ENCODE results near the gene UAP1L1. TPM values are rescaled to one million over a fixed set of nuclear protein-coding genes. Genes with fewer than 3 reads are reported as not detected.

UAP1L1 gene
- total RNA-seq, 1 donor from 2014 or later, result 17.2 TPM

DNA sequence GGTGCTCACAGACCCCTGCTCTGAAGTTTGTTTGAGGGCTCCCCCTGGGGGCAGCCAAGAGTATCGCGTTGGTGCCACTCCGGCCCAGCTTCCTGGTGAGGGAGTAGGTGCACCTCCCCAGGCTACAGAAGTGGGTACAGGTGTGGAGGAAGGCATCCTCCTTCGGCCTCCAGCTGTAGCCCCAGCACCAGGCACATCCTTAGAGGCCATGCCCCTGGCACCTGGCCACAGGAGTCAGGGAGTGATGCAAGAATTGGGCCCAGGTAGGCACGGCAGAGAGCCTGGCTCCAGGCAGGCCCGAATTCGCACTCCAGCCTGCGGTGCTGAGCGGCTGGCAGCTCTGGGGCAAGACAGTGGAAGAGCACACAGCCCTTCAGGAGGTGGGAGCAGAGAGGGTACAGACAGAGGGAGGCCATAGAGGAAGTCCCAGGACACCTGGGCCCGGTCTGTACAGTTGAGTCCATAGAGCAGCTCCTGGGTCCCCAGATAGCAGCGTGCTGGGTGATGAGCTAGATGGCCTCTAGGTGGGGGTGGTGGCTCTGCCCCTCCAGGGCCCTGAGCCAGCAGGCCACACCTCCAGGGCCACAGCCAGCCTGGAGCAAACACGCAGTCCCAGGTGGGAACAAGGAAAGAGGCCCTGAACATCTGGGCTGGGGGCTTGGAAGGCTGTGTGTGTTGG is 9.3 kb upstream of the UAP1L1 start:
- H3K4me3 Mint-ChIP-seq, result peak overlapping the region; percentile 57
- no peaks in the 10 kb centered on the region for H3K36me3 Mint-ChIP-seq (ENCODE audit: low read depth)
- intact Hi-C loops (cut with micrococcal nuclease), result loop anchor here (1.0 to 5.0 kb wide), 2 partner anchors 22 to 41 kb away; partner anchors contain the start of genes ABCA2 and NPDC1
- peak overlapping the region; percentile 46 for H3K27ac Mint-ChIP-seq
- ChIA-PET CTCF (interaction anchor here (0.7 to 3.4 kb wide), 13 partner anchors 15 to 290 kb away, joined by 3 to 21 read pairs (median 3); partner anchors contain the start of gene NPDC1), POLR2A (interaction anchor here (0.5 to 5.3 kb wide), 13 partner anchors 16 to 340 kb away, joined by 3 to 40 read pairs (median 3); partner anchors contain the start of genes FUT7 and MAN1B1)
- peaks cover 18% of the 10 kb centered on the region for H3K4me1 Mint-ChIP-seq
- no peaks in the 10 kb centered on the region for H3K9me3 Mint-ChIP-seq
- ATAC-seq (ENCODE audit: low read depth) (peak; percentile 73), DNase-seq (peak; percentile 78)
- TF ChIP-seq, protein P1, sequence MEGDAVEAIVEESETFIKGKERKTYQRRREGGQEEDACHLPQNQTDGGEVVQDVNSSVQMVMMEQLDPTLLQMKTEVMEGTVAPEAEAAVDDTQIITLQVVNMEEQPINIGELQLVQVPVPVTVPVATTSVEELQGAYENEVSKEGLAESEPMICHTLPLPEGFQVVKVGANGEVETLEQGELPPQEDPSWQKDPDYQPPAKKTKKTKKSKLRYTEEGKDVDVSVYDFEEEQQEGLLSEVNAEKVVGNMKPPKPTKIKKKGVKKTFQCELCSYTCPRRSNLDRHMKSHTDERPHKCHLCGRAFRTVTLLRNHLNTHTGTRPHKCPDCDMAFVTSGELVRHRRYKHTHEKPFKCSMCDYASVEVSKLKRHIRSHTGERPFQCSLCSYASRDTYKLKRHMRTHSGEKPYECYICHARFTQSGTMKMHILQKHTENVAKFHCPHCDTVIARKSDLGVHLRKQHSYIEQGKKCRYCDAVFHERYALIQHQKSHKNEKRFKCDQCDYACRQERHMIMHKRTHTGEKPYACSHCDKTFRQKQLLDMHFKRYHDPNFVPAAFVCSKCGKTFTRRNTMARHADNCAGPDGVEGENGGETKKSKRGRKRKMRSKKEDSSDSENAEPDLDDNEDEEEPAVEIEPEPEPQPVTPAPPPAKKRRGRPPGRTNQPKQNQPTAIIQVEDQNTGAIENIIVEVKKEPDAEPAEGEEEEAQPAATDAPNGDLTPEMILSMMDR (IDR thresholded peaks at IDR 0.05), result peak; percentile 57
- H3K27me3 Mint-ChIP-seq, result peaks cover 6% of the 10 kb centered on the region

- peak overlapping the region; percentile 35 for H3K27ac Mint-ChIP-seq
- H3K4me3 Mint-ChIP-seq, result no peak overlapping the region
- H3K36me3 Mint-ChIP-seq (ENCODE audit: low read depth), result no peaks in the 10 kb centered on the region
- H3K9me3 Mint-ChIP-seq, result no peaks in the 10 kb centered on the region
- intact Hi-C loops (cut with micrococcal nuclease), result loop anchor here (5.0 kb wide), 1 partner anchor 42 kb away; the partner anchor contains the start of gene ABCA2
- ChIA-PET POLR2A (interaction anchor here (0.6 to 5.3 kb wide), 7 partner anchors 15 to 341 kb away, joined by 3 to 40 read pairs (median 4); partner anchors contain the start of genes MAN1B1 and TOR4A), CTCF (interaction anchor here (0.9 to 3.4 kb wide), 12 partner anchors 15 to 290 kb away, joined by 3 to 21 read pairs (median 5); partner anchors contain the start of gene NPDC1)
- peaks cover 18% of the 10 kb centered on the region for H3K4me1 Mint-ChIP-seq
- peaks cover 6% of the 10 kb centered on the region for H3K27me3 Mint-ChIP-seq
- TF ChIP-seq, protein P1 (IDR thresholded peaks at IDR 0.05), result no peak
- no peak for DNase-seq
- ATAC-seq (ENCODE audit: low read depth), result no peak
Observed at GRCh38 chr9:137068539-137069507, 8.5 kb upstream of the UAP1L1 start.

- ATAC-seq (ENCODE audit: low read depth), result no peak
- TF ChIP-seq, protein P1 (IDR thresholded peaks at IDR 0.05), result no peak
- ChIA-PET POLR2A (interaction anchor here (0.6 to 5.3 kb wide), 9 partner anchors 14 to 645 kb away, joined by 3 to 40 read pairs (median 4); partner anchors contain the start of genes FUT7, MAN1B1 and TOR4A), CTCF (interaction anchor here (1.1 to 3.1 kb wide), 4 partner anchors 17 to 226 kb away, joined by 3 to 17 read pairs (median 5); partner anchors contain the start of genes MAN1B1 and NPDC1)
- no peaks in the 10 kb centered on the region for H3K36me3 Mint-ChIP-seq (ENCODE audit: low read depth)
- DNase-seq, result no peak
- no peak overlapping the region for H3K4me3 Mint-ChIP-seq
- H3K27me3 Mint-ChIP-seq, result peaks cover 4% of the 10 kb centered on the region
- intact Hi-C loops (cut with micrococcal nuclease), result loop anchor here (1.0 to 5.0 kb wide), 3 partner anchors 14 to 45 kb away; partner anchors contain the start of genes ABCA2 and DPP7
- no peak overlapping the region for H3K27ac Mint-ChIP-seq
- H3K9me3 Mint-ChIP-seq, result no peaks in the 10 kb centered on the region
- peaks cover 17% of the 10 kb centered on the region for H3K4me1 Mint-ChIP-seq
Observed at GRCh38 chr9:137069508-137070091, 7.7 kb upstream of the UAP1L1 start.

DNA sequence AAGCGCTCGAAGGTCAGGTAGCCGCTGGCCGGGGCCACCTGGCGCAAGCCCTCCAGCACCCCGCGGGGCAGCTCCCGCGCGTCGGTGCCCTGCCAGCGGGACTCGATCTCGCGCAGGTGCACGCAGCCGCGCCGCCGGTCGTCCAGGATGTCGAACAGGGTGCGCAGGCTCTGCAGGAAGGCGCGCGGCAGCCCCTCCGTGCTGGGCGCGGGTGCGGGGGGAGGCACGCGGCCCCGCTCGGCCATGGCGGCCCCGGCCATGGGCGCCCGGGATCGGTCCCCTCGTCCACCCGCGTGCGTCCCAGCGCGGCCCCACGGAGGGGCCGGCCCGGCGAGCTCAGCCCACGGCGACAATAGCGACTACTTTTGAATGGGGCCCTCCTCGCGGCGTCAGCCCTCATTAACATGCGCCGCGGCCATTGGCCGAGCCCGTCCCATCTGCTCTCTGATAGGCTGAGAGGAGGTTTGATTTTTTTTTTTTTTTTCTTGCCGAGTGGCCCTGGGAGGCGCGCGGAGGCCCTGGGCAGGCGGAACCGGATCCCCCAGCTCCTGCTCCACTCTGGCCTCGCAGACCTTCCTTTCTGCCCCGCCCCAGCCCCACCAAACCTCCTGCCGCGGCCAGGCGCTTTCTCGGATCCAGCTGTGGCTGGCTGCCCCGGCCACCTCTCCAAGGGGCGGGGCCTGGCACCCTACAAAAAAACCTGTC is 7.0 kb upstream of the UAP1L1 start, which contains the start of gene SAPCD2:
TSS of gene SAPCD2 (minus strand) at position 357 of the 705 bp plus-strand sequence. CDS start at position 260, 97 bp downstream.
- intact Hi-C loops (cut with micrococcal nuclease), result loop anchor here (1.0 kb wide), 2 partner anchors 13 to 44 kb away; partner anchors contain the start of gene DPP7
- ATAC-seq (ENCODE audit: low read depth), result peak; percentile 83
- TF ChIP-seq, protein P1 (IDR thresholded peaks at IDR 0.05), result no peak
- H3K4me3 Mint-ChIP-seq, result peak within 1 kb of the TSS; percentile 72
- peak; percentile 80 for DNase-seq
- CTCF ChIA-PET, result interaction anchor here (1.1 to 3.1 kb wide), 5 partner anchors 16 to 227 kb away, joined by 3 to 17 read pairs (median 4); partner anchors contain the start of genes MAN1B1 and NPDC1
- H3K36me3 Mint-ChIP-seq (ENCODE audit: low read depth), result no peaks in the 10 kb centered on the region
- H3K9me3 Mint-ChIP-seq, result no peaks in the 10 kb centered on the region
- POLR2A ChIA-PET, result interaction anchor here (0.5 to 5.3 kb wide), 15 partner anchors 10 to 645 kb away, joined by 3 to 40 read pairs (median 5); partner anchors contain the start of genes FUT7, MAN1B1 and RNF208
- peak within 1 kb of the TSS; percentile 41 for H3K27ac Mint-ChIP-seq
- H3K4me1 Mint-ChIP-seq, result peaks cover 24% of the 10 kb centered on the region
- peaks cover 4% of the 10 kb centered on the region for H3K27me3 Mint-ChIP-seq

Measured in activated B cell treated with CpG ODN at 0.5 μM for 24 hours (primary cell).